Neuronal stem cell (in vitro differentiated cells): Measurements from ENCODE around the gene DNAH3.

Experiments used
- DNase-seq: peaks from one replicate; pipeline ENCODE4 v3.0.0-alpha.2; 2013; ENCODE audit warnings: low spot score
- H2AFZ ChIP-seq: one replicate; pipeline ENCODE4 v1.6.1; 2013; ENCODE audit warnings: mild to moderate bottlenecking, low read length, inconsistent platforms
- H2AK5ac ChIP-seq: 2 replicates; pipeline ENCODE4 v1.6.1; 2013; ENCODE audit warnings: low read depth, mild to moderate bottlenecking, inconsistent platforms, low read length, moderate library complexity, mixed read lengths
- H2BK120ac ChIP-seq: 2 replicates; pipeline ENCODE4 v1.6.1; 2013; ENCODE audit warnings: low read depth, mild to moderate bottlenecking, inconsistent platforms, low read length, moderate library complexity, mixed read lengths
- H2BK12ac ChIP-seq: one replicate; pipeline ENCODE4 v1.6.1; 2013; ENCODE audit warnings: low read length, inconsistent platforms
- H2BK15ac ChIP-seq: 2 replicates; pipeline ENCODE4 v1.6.1; 2013; ENCODE audit warnings: mild to moderate bottlenecking, low read length, inconsistent platforms, mixed read lengths
- H2BK5ac ChIP-seq: one replicate; pipeline ENCODE4 v1.6.1; 2013; ENCODE audit warnings: inconsistent platforms, mild to moderate bottlenecking, low read length, moderate library complexity
- H3K14ac ChIP-seq: one replicate; pipeline ENCODE4 v1.6.1; 2013; ENCODE audit warnings: low read length, inconsistent platforms
- H3K18ac ChIP-seq: 2 replicates; pipeline ENCODE4 v1.6.1; 2013; ENCODE audit warnings: low read length, inconsistent platforms
- H3K23ac ChIP-seq: 2 replicates; pipeline ENCODE4 v1.6.1; 2013; ENCODE audit warnings: low read depth, mild to moderate bottlenecking, mixed read lengths, low read length, inconsistent platforms; ENCODE audit not compliant: poor library complexity
- H3K27ac ChIP-seq: replicated peaks from 3 replicates; pipeline ENCODE4 v1.5.1; 2013; ENCODE audit warnings: low read length, inconsistent platforms
- H3K27me3 ChIP-seq, 3 experiments: 2 replicates each; pipeline ENCODE4 v1.6.1; 2013; ENCODE audit warnings: low read length in 3 of 3, mild to moderate bottlenecking in 2 of 3, inconsistent platforms in 1 of 3, low read depth in 1 of 3, mixed read lengths in 1 of 3, moderate library complexity in 1 of 3; ENCODE audit not compliant: control insufficient read depth in 3 of 3, insufficient read depth in 3 of 3
- H3K36me3 ChIP-seq, 2 donors: replicated peaks in 1 of 2; 2 replicates each; pipeline ENCODE4 v1.6.1; 2013; ENCODE audit warnings: low read length in 2 of 2; ENCODE audit not compliant: control insufficient read depth in 2 of 2, insufficient read depth in 2 of 2
- H3K4ac ChIP-seq: 2 replicates; pipeline ENCODE4 v1.6.1; 2013; ENCODE audit warnings: inconsistent platforms, mild to moderate bottlenecking, low read length, moderate library complexity
- H3K4me1 ChIP-seq, 2 donors: 1 replicate in 1 of 2; 2 replicates in 1 of 2; pipeline ENCODE4 v1.6.1; 2013; ENCODE audit warnings: low read length in 2 of 2, low read depth in 1 of 2; ENCODE audit not compliant: control insufficient read depth in 2 of 2, insufficient read depth in 1 of 2
- H3K4me2 ChIP-seq: one replicate; pipeline ENCODE4 v1.6.1; 2013; ENCODE audit warnings: mild to moderate bottlenecking, low read length, inconsistent platforms; ENCODE audit not compliant: insufficient read depth, poor library complexity, severe bottlenecking
- H3K4me3 ChIP-seq, 2 donors: 2 replicates each; pipeline ENCODE4 v1.5.1; 2013; ENCODE audit warnings: low read length in 2 of 2, mild to moderate bottlenecking in 2 of 2, inconsistent platforms in 1 of 2, moderate library complexity in 1 of 2
- H3K79me1 ChIP-seq: one replicate; pipeline ENCODE4 v1.6.1; 2013; ENCODE audit warnings: low read depth, mild to moderate bottlenecking, inconsistent platforms, low read length, moderate library complexity
- H3K9ac ChIP-seq: one replicate; pipeline ENCODE4 v1.6.1; 2013; ENCODE audit warnings: mild to moderate bottlenecking, low read depth, low read length, inconsistent platforms; ENCODE audit not compliant: poor library complexity
- H3K9me3 ChIP-seq, 2 donors: replicated peaks in 1 of 2; 2 replicates each; pipeline versions ENCODE3 to v1.6.1; 2013; ENCODE audit warnings: low read length in 2 of 2, mild to moderate bottlenecking in 2 of 2, inconsistent platforms in 1 of 2, low read depth in 1 of 2, mixed read lengths in 1 of 2, moderate library complexity in 1 of 2; ENCODE audit not compliant: control insufficient read depth in 2 of 2, insufficient read depth in 1 of 2
- H4K8ac ChIP-seq: one replicate; pipeline ENCODE4 v1.6.1; 2013; ENCODE audit warnings: low read depth, mild to moderate bottlenecking, inconsistent platforms, low read length, moderate library complexity
- H4K91ac ChIP-seq: one replicate; pipeline ENCODE4 v1.6.1; 2013; ENCODE audit warnings: low read length, low read depth, mild to moderate bottlenecking, inconsistent platforms; ENCODE audit not compliant: poor library complexity
- WGBS, 2 donors: extraction: QIAGEN DNeasy Blood & Tissue Kit; methylation state at CpG; one replicate each; pipeline ENCODE4 v1.1.7; 2013; ENCODE audit warnings: missing lambda C conversion rate in 2 of 2, mixed read lengths in 1 of 2; ENCODE audit not compliant: insufficient read length in 2 of 2, insufficient replicate concordance in 1 of 2; ENCODE audit errors: extremely low coverage in 2 of 2; 5-methylcytosine and 5-hydroxymethylcytosine counted together

DNAH3 gene

GRCh38 chr16:21081329-21081728 is 69.3 kb downstream of the DNAH3 start:
- no peaks in the 10 kb centered on the region for H3K36me3 ChIP-seq
- H2AFZ ChIP-seq = no peak overlapping the region
- H2AK5ac ChIP-seq = no peak overlapping the region
- H3K18ac ChIP-seq = no peak overlapping the region
- H4K91ac ChIP-seq = no peak overlapping the region
- DNase-seq = no peak
- no peaks in the 10 kb centered on the region for H3K27me3 ChIP-seq
- no peak overlapping the region for H3K4ac ChIP-seq
- no peak overlapping the region for H2BK15ac ChIP-seq
- H2BK120ac ChIP-seq = no peak overlapping the region
- H3K9ac ChIP-seq = no peak overlapping the region
- no peak overlapping the region for H3K4me3 ChIP-seq
- H2BK12ac ChIP-seq = no peak overlapping the region
- no peak overlapping the region for H3K23ac ChIP-seq
- no peaks in the 10 kb centered on the region for H3K79me1 ChIP-seq
- H4K8ac ChIP-seq = no peak overlapping the region
- H3K4me2 ChIP-seq = no peak overlapping the region
- H3K9me3 ChIP-seq = no peaks in the 10 kb centered on the region
- H3K4me1 ChIP-seq = no peaks in the 10 kb centered on the region
- H3K14ac ChIP-seq = no peak overlapping the region
- H2BK5ac ChIP-seq = no peak overlapping the region
- no peak overlapping the region for H3K27ac ChIP-seq
- no CpG with 5 or more reads among the region's 8 CpGs for WGBS, 2 donors

DNA sequence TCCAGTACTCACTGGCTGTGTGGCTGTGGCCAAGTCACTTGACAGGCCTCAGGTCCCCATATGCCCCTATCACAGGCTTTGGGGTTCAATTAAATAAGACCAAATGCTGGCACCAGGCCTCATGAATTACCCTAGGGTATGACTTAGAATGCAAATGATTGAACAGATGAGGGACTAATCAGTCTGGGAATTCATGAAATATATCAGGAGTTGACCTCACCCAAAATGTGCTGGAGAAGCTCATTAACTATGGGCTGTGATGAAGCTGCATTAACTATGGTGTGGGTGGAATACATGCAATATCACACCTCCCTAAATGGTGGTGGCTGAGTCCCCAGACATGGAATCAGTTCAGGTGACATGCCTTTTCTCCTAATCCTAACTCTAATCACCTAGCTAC is 72.1 kb downstream of the DNAH3 start:
- Histone ChIP-seq H2BK5ac (no peak overlapping the region), H3K4me1 (no peaks in the 10 kb centered on the region), H3K9ac (no peak overlapping the region), H2BK120ac (no peak overlapping the region), H3K4ac (no peak overlapping the region), H2BK15ac (no peak overlapping the region), H2AFZ (no peak overlapping the region), H3K9me3 (no peaks in the 10 kb centered on the region), H3K27ac (no peak overlapping the region), H3K4me3 (no peak overlapping the region), H3K18ac (no peak overlapping the region), H3K36me3 (no peaks in the 10 kb centered on the region), H2AK5ac (no peak overlapping the region), H3K79me1 (no peaks in the 10 kb centered on the region), H4K8ac (no peak overlapping the region), H4K91ac (no peak overlapping the region), H3K4me2 (no peak overlapping the region), H3K14ac (no peak overlapping the region), H3K23ac (no peak overlapping the region), H2BK12ac (no peak overlapping the region), H3K27me3 (no peaks in the 10 kb centered on the region)
- no peak for DNase-seq

DNA sequence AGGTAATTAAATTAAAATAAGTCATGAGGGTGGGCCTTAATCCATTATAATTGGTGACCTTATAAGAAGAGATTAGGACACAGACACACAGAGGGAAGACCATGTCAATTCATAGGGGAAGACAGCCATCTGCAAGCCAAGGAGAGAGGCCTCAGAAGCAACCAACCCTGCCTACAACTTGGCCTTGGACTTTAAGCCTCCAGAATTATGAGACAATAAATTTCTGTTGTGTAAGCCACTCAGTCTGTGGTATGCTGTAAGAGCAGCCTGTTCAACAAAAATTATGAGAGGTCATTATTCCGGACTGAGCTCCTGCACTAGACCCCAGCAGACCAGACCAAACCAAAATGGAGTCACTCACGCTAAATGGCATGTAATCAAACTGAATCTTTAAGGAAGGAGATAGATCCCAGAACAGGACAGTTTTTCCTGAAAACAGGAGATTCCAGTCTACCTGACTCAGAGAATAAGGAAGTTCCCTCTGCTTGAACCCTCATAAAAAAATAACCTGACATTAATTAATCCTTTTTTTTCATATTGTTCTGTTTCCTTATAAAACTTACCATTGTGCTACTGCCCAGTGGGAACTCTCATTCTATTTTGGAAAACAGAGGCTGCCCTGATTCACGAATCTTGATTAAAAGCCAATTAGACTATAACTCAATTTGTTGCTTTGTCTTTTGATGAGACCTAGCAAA is 74.3 kb downstream of the DNAH3 start:
- no peak overlapping the region for H2AFZ ChIP-seq
- no peak overlapping the region for H3K23ac ChIP-seq
- H3K9ac ChIP-seq = no peak overlapping the region
- no peak overlapping the region for H3K14ac ChIP-seq
- H3K9me3 ChIP-seq = no peaks in the 10 kb centered on the region
- H3K4me3 ChIP-seq = no peak overlapping the region
- H2BK12ac ChIP-seq = no peak overlapping the region
- no CpG with 5 or more reads among the region's 3 CpGs for WGBS, 2 donors
- H2BK120ac ChIP-seq = no peak overlapping the region
- H2BK15ac ChIP-seq = no peak overlapping the region
- no peak overlapping the region for H2BK5ac ChIP-seq
- H2AK5ac ChIP-seq = no peak overlapping the region
- H3K36me3 ChIP-seq = no peaks in the 10 kb centered on the region
- no peak overlapping the region for H3K4ac ChIP-seq
- H4K8ac ChIP-seq = no peak overlapping the region
- no peak overlapping the region for H4K91ac ChIP-seq
- no peaks in the 10 kb centered on the region for H3K4me1 ChIP-seq
- H3K18ac ChIP-seq = no peak overlapping the region
- no peak overlapping the region for H3K27ac ChIP-seq
- H3K4me2 ChIP-seq = no peak overlapping the region
- no peaks in the 10 kb centered on the region for H3K79me1 ChIP-seq
- DNase-seq = no peak
- no peaks in the 10 kb centered on the region for H3K27me3 ChIP-seq

DNA sequence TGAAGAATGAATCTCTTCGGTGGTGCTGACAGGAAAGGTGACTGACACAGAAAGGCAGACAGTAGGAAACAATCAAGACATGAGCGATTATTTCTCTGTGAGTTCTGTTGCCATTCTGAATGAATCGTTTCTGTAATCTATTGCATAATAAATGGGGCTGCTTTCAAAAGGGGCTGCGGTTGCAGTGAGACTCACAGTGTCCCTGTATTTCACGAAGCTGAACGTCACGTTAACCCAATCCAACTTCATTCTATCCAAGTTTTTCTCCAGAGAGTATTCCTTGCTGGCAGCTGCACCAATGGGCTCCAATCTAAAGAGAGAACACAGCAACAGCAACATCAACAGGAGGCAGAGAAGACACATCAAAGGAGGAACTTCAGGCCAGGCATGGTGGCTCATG is 75.4 kb downstream of the DNAH3 start:
- no peak overlapping the region for H2BK120ac ChIP-seq
- H3K4me3 ChIP-seq = no peak overlapping the region
- no peaks in the 10 kb centered on the region for H3K4me1 ChIP-seq
- no peaks in the 10 kb centered on the region for H3K36me3 ChIP-seq
- no peak overlapping the region for H3K23ac ChIP-seq
- no peaks in the 10 kb centered on the region for H3K27me3 ChIP-seq
- no peak overlapping the region for H2BK5ac ChIP-seq
- no peak overlapping the region for H4K8ac ChIP-seq
- no peak overlapping the region for H2AFZ ChIP-seq
- no peaks in the 10 kb centered on the region for H3K79me1 ChIP-seq
- H3K4me2 ChIP-seq = no peak overlapping the region
- WGBS, 2 donors = no CpG with 5 or more reads among the region's 7 CpGs
- H2BK15ac ChIP-seq = no peak overlapping the region
- H4K91ac ChIP-seq = no peak overlapping the region
- no peak overlapping the region for H2AK5ac ChIP-seq
- no peak for DNase-seq
- no peak overlapping the region for H3K4ac ChIP-seq
- H3K18ac ChIP-seq = no peak overlapping the region
- no peak overlapping the region for H3K27ac ChIP-seq
- H3K9ac ChIP-seq = no peak overlapping the region
- H2BK12ac ChIP-seq = no peak overlapping the region
- no peaks in the 10 kb centered on the region for H3K9me3 ChIP-seq
- H3K14ac ChIP-seq = no peak overlapping the region
